ENCODE results near the gene CCDC40.

CCDC40 gene

GRCh38 chr17:80068301-80069222 lies 32.1 kb downstream of the CCDC40 start:
- TF ChIP-seq CTCF (IDR thresholded peaks at IDR 0.05; ENCODE audit: low read depth, low read length, missing control alignments) = no peak
- in situ Hi-C loops (cut with HindIII; ENCODE audit: low sequenced_read_pairs) = no loop called here
- H3K4me3 ChIP-seq (ENCODE audit: low read depth, low read length) = no peak overlapping the region
- DNase-seq (ENCODE audit: low read depth) = no peak

- peak overlapping the region; percentile 18 for H3K4me3 ChIP-seq (ENCODE audit: low read depth, low read length)
- no peak for DNase-seq (ENCODE audit: low read depth)
- in situ Hi-C loops (cut with HindIII; ENCODE audit: low sequenced_read_pairs) = no loop called here
Observed at GRCh38 chr17:80070375-80071115, 34.1 kb downstream of the CCDC40 start.

GRCh38 chr17:80071116-80071841 lies 34.8 kb downstream of the CCDC40 start:
- DNase-seq (ENCODE audit: low read depth) = peak; percentile 49
- no peak for TF ChIP-seq CTCF (IDR thresholded peaks at IDR 0.05; ENCODE audit: low read depth, low read length, missing control alignments)
- in situ Hi-C loops (cut with HindIII; ENCODE audit: low sequenced_read_pairs) = no loop called here
- peak overlapping the region; percentile 18 for H3K4me3 ChIP-seq (ENCODE audit: low read depth, low read length)

More at GRCh38 chr17:80070375-80071115, 34.1 kb downstream of the CCDC40 start:
- TF ChIP-seq CTCF (IDR thresholded peaks at IDR 0.05; ENCODE audit: low read depth, low read length, missing control alignments) = no peak

- DNase-seq (ENCODE audit: low read depth) = no peak
- no peak for TF ChIP-seq CTCF (IDR thresholded peaks at IDR 0.05; ENCODE audit: low read depth, low read length, missing control alignments)
- in situ Hi-C loops (cut with HindIII; ENCODE audit: low sequenced_read_pairs) = no loop called here
- no peak overlapping the region for H3K4me3 ChIP-seq (ENCODE audit: low read depth, low read length)
Observed at GRCh38 chr17:80072410-80072809, 36.0 kb downstream of the CCDC40 start.

GRCh38 chr17:80080081-80080480 lies 43.6 kb downstream of the CCDC40 start:
- DNase-seq (ENCODE audit: low read depth) = no peak
- no peak for TF ChIP-seq CTCF (IDR thresholded peaks at IDR 0.05; ENCODE audit: low read depth, low read length, missing control alignments)
- in situ Hi-C loops (cut with HindIII; ENCODE audit: low sequenced_read_pairs) = no loop called here
- H3K4me3 ChIP-seq (ENCODE audit: low read depth, low read length) = no peak overlapping the region

- TF ChIP-seq CTCF (IDR thresholded peaks at IDR 0.05; ENCODE audit: low read depth, low read length, missing control alignments) = no peak
- no peak for DNase-seq (ENCODE audit: low read depth)
- in situ Hi-C loops (cut with HindIII; ENCODE audit: low sequenced_read_pairs) = no loop called here
- H3K4me3 ChIP-seq (ENCODE audit: low read depth, low read length) = no peak overlapping the region
Observed at GRCh38 chr17:80081596-80081995, 45.2 kb downstream of the CCDC40 start.

All from astrocyte of the cerebellum (primary cell).